Endothelial cell of umbilical vein (primary cell): ENCODE measurements around the gene ZNF362. TPM values are rescaled to one million over a fixed set of nuclear protein-coding genes. Genes with fewer than 3 reads are reported as not detected.

Source experiments
- BruUV-seq: library from RNA; stranded (reverse); fragments of 400-500 nt; replicated peaks from 2 replicates; lab custom pipeline; 2021; lab: Mats Ljungman, UMichigan
- CTCF ChIA-PET: fragments of 300-600, 350-600 bp; sonication (Branson Sonifier 250); formaldehyde crosslinking; loops from one replicate; lab custom pipeline; 2021; ENCODE audit warnings: antibody characterized with exemption, inconsistent platforms; lab: Charles Lee
- POLR2A ChIA-PET: fragments of 300-600, 350-600 bp; sonication (Branson Sonifier 250); formaldehyde crosslinking; loops from one replicate; lab custom pipeline; 2021; ENCODE audit warnings: antibody characterized with exemption, inconsistent platforms; lab: Charles Lee
- DNase-seq: peaks from one replicate; pipeline ENCODE4 v3.0.0-alpha.2; 2011; ENCODE audit warnings: low read depth, low spot score
- FAIRE-seq: peaks from 2 replicates; lab custom pipeline; 2011; peaks lifted over from hg19 to GRCh38; lab: Jason Lieb, UNC
- H2AFZ ChIP-seq: 2 replicates; pipeline ENCODE4 v1.6.0; 2012; ENCODE audit warnings: low read depth, low read length, control low read depth, inconsistent platforms
- H3K27ac ChIP-seq: 2 replicates; pipeline ENCODE4 v1.5.1; 2011; ENCODE audit warnings: low read depth, mild to moderate bottlenecking, control low read depth, low read length, moderate library complexity; ENCODE audit not compliant: insufficient read depth
- H3K27me3 ChIP-seq, 2 experiments: 2 replicates each; pipeline versions ENCODE4 v1.6.0 to v1.6.1; 2011; ENCODE audit warnings: low read length in 2 of 2, mixed read lengths in 1 of 2; ENCODE audit not compliant: control insufficient read depth in 2 of 2, insufficient read depth in 2 of 2
- H3K36me3 ChIP-seq, 2 experiments: 2 replicates in 1 of 2; 3 replicates in 1 of 2; pipeline ENCODE4 v1.5.1; 2011; ENCODE audit warnings: low read length in 2 of 2, mild to moderate bottlenecking in 1 of 2, moderate library complexity in 1 of 2; ENCODE audit not compliant: control insufficient read depth in 2 of 2, insufficient read depth in 2 of 2; ENCODE audit errors: extremely low read depth in 1 of 2
- H3K4me1 ChIP-seq: 3 replicates; pipeline ENCODE4 v1.5.1; 2011; ENCODE audit warnings: mild to moderate bottlenecking, low read length; ENCODE audit not compliant: control insufficient read depth, insufficient read depth; ENCODE audit errors: extremely low read depth
- H3K4me2 ChIP-seq: 2 replicates; pipeline ENCODE4 v1.6.1; 2011; ENCODE audit warnings: low read length, control low read depth, mixed read lengths; ENCODE audit not compliant: insufficient read depth
- H3K4me3 ChIP-seq, 3 experiments: fragments of 200-600 bp in 1 of 3; sonication (generic), shearing (Covaris generic) in 1 of 3; replicated peaks in 1 of 3; 2 replicates each; pipeline ENCODE4 v1.5.1; 2011 to 2016; ENCODE audit warnings: control low read depth in 3 of 3, low read length in 3 of 3, mild to moderate bottlenecking in 2 of 3, inconsistent platforms in 1 of 3, low read depth in 1 of 3, moderate library complexity in 1 of 3; ENCODE audit not compliant: insufficient read depth in 1 of 3
- H3K79me2 ChIP-seq: 2 replicates; pipeline ENCODE4 v1.6.0; 2012; ENCODE audit warnings: low read length, inconsistent platforms; ENCODE audit not compliant: control insufficient read depth, insufficient read depth
- H3K9ac ChIP-seq: replicated peaks from 2 replicates; pipeline ENCODE3; 2011; ENCODE audit warnings: low read length, control low read depth; ENCODE audit not compliant: insufficient read depth; ENCODE audit errors: extremely low read depth
- H3K9me1 ChIP-seq: replicated peaks from 3 replicates; pipeline ENCODE4 v1.6.0; 2011; ENCODE audit warnings: mild to moderate bottlenecking, low read length; ENCODE audit not compliant: control insufficient read depth, insufficient read depth; ENCODE audit errors: extremely low read depth
- H3K9me3 ChIP-seq: replicated peaks from 2 replicates; pipeline ENCODE4 v1.5.1; 2012; ENCODE audit warnings: low read length, inconsistent platforms; ENCODE audit not compliant: control insufficient read depth, insufficient read depth
- H4K20me1 ChIP-seq: replicated peaks from 2 replicates; pipeline ENCODE3; 2011; ENCODE audit warnings: mild to moderate bottlenecking, low read length; ENCODE audit not compliant: control insufficient read depth, insufficient read depth; ENCODE audit errors: extremely low read depth
- CTCF ChIP-seq, 2 donors: IDR thresholded peaks; 1 replicate in 1 of 2; 2 replicates in 1 of 2; pipeline ENCODE4 v1.5.1; 2011; ENCODE audit warnings: low read length in 2 of 2, mild to moderate bottlenecking in 2 of 2, moderate library complexity in 2 of 2, control low read depth in 1 of 2, inconsistent platforms in 1 of 2, low read depth in 1 of 2; ENCODE audit not compliant: insufficient read depth in 1 of 2; ENCODE audit errors: extremely low read depth in 1 of 2
- MYC ChIP-seq: IDR thresholded peaks from one replicate; pipeline ENCODE4 v1.6.1; 2011; ENCODE audit warnings: mild to moderate bottlenecking, low read depth, low read length
- POLR2AphosphoS5 ChIP-seq: IDR thresholded peaks from 2 replicates; pipeline ENCODE4 v1.6.1; 2012; ENCODE audit warnings: low read depth, mild to moderate bottlenecking, control low read depth, low read length, moderate library complexity; ENCODE audit not compliant: insufficient read depth
- dilution Hi-C: fragments of 300-500 bp; cut with MboI; formaldehyde crosslinking; loops from one replicate; pipeline ENCODE4 v1.15.0; 2019; ENCODE audit warnings: low sequenced_read_pairs; ENCODE audit not compliant: extremely low pct_ligation_motif_present
- intact Hi-C: fragments of 100-400 bp; cut with micrococcal nuclease; formaldehyde crosslinking; loops from one replicate; pipeline ENCODE4 v1.10.0; 2022
- polyA plus RNA-seq, 4 experiments: library from polyadenylated mRNA; depleted of rRNA in 3 of 4; stranded (reverse) in 3 of 4; unstranded in 1 of 4; fragments of >200 nt; gene quantifications; 2 replicates each; pipeline versions ENCODE4 v1.2.1 to v1.2.3, GENCODE V29; 2011 to 2012; ENCODE audit warnings: missing spikeins in 1 of 4
- total RNA-seq: library from RNA; stranded (reverse); gene quantifications from 2 replicates; pipeline ENCODE4 v1.2.3, GENCODE V29; 2021

ZNF362 gene
- total and polyA plus RNA-seq, 2 donors (not counting 3 experiments of a cell fraction or from before 2014, with no cell fraction given), result 28.4 to 35.3 TPM

- intact Hi-C loops (loop anchor here (1.0 to 5.0 kb wide), 5 partner anchors 41 to 314 kb away; partner anchors contain the start of gene ZNF362), dilution Hi-C loops (no loop called here)
- Histone ChIP-seq H3K9me3 (no peaks in the 10 kb centered on the region), H3K9me1 (no peaks in the 10 kb centered on the region), H3K4me1 (no peaks in the 10 kb centered on the region), H3K27me3 (no peaks in the 10 kb centered on the region), H3K79me2 (no peaks in the 10 kb centered on the region), H3K9ac (no peak overlapping the region), H2AFZ (no peak overlapping the region), H3K36me3 (peaks cover 3 to 20% of the 10 kb centered on the region in 2 experiments), H3K27ac (no peak overlapping the region), H4K20me1 (no peaks in the 10 kb centered on the region), H3K4me3 (no peak overlapping the region), H3K4me2 (no peak overlapping the region)
- ChIA-PET POLR2A (no interaction called here), CTCF (interaction anchor here (0.6 to 5.8 kb wide), 16 partner anchors 20 to 1961 kb away, joined by 3 to 97 read pairs (median 3); partner anchors contain the start of genes A3GALT2, TRIM62 and ZSCAN20)
- no peak for DNase-seq
- no peak for FAIRE-seq
- BruUV-seq, result no TSS peak
- no peak for TF ChIP-seq POLR2AphosphoS5
These were observed 41.8 kb downstream of the ZNF362 start for GRCh38 chr1:33297911-33298622.

- H3K36me3 ChIP-seq, result peaks cover 3 to 20% of the 10 kb centered on the region in 2 experiments
- no peaks in the 10 kb centered on the region for H3K9me3 ChIP-seq
- no peaks in the 10 kb centered on the region for H4K20me1 ChIP-seq
- ChIA-PET CTCF (interaction anchor here (0.8 to 5.8 kb wide), 12 partner anchors 20 to 185 kb away, joined by 3 to 97 read pairs (median 4); partner anchors contain the start of genes TRIM62 and ZSCAN20), POLR2A (interaction anchor here (0.7 kb wide), 1 partner anchor 34 kb away, joined by 4 read pairs; no protein-coding TSS in a partner anchor)
- no peaks in the 10 kb centered on the region for H3K79me2 ChIP-seq
- dilution Hi-C loops (no loop called here), intact Hi-C loops (loop anchor here (1.0 to 5.0 kb wide), 5 partner anchors 41 to 314 kb away; partner anchors contain the start of gene ZNF362)
- DNase-seq, result peak; percentile 47
- FAIRE-seq, result peak; percentile 91
- no peak overlapping the region for H3K4me3 ChIP-seq
- TF ChIP-seq CTCF (IDR thresholded peaks at IDR 0.05; ENCODE audit: extremely low read depth in 1 of 2, insufficient read depth in 1 of 2, low read depth in 1 of 2, low read length in 2 of 2), result peak; percentile 78 to 94
- no peak for TF ChIP-seq MYC
- H2AFZ ChIP-seq, result no peak overlapping the region
- no peaks in the 10 kb centered on the region for H3K9me1 ChIP-seq
- no peak overlapping the region for H3K9ac ChIP-seq
- no TSS peak for BruUV-seq
- H3K27me3 ChIP-seq, result no peaks in the 10 kb centered on the region
- no peaks in the 10 kb centered on the region for H3K4me1 ChIP-seq
- no peak overlapping the region for H3K4me2 ChIP-seq
- H3K27ac ChIP-seq, result no peak overlapping the region
These were observed 42.5 kb downstream of the ZNF362 start for GRCh38 chr1:33298623-33299277.
